Neutrophil (primary cell): Measurements from ENCODE around the gene TGM2.

ENCODE experiments used
- H3K27ac ChIP-seq: fragments of 200-600 bp; sonication (generic); 2 replicates; pipeline ENCODE4 v1.5.1; 2016; ENCODE audit warnings: mild to moderate bottlenecking, moderate library complexity
- H3K27me3 ChIP-seq: fragments of 200-600 bp; sonication (generic); 2 replicates; pipeline ENCODE4 v1.6.0; 2016; ENCODE audit warnings: mild to moderate bottlenecking
- H3K36me3 ChIP-seq: fragments of 200-600 bp; sonication (generic); 2 replicates; pipeline ENCODE4 v1.5.1; 2017
- H3K4me1 ChIP-seq, 2 experiments: fragments of 200-600 bp in 1 of 2; sonication (generic) in 1 of 2; 1 replicate in 1 of 2; 2 replicates in 1 of 2; pipeline versions ENCODE4 v1.5.1 to v1.6.1; 2013 to 2016; ENCODE audit warnings: low read depth in 1 of 2, low read length in 1 of 2, mild to moderate bottlenecking in 1 of 2, moderate library complexity in 1 of 2; ENCODE audit not compliant: control insufficient read depth in 1 of 2, insufficient read depth in 1 of 2
- H3K4me3 ChIP-seq, 2 experiments: fragments of 200-600 bp in 1 of 2; sonication (generic) in 1 of 2; 1 replicate in 1 of 2; 2 replicates in 1 of 2; pipeline ENCODE4 v1.5.1; 2013 to 2016; ENCODE audit warnings: low read depth in 1 of 2, low read length in 1 of 2, mild to moderate bottlenecking in 1 of 2, moderate library complexity in 1 of 2
- H3K9me3 ChIP-seq: fragments of 200-600 bp; sonication (generic); 2 replicates; pipeline ENCODE4 v1.5.1; 2016
- TF ChIP-seq, protein P1 (sequence below): fragments of 200-600 bp; sonication (generic); IDR thresholded peaks from 2 replicates; pipeline ENCODE4 v1.5.1; 2016; ENCODE audit warnings: antibody characterized with exemption

TGM2 gene

DNA sequence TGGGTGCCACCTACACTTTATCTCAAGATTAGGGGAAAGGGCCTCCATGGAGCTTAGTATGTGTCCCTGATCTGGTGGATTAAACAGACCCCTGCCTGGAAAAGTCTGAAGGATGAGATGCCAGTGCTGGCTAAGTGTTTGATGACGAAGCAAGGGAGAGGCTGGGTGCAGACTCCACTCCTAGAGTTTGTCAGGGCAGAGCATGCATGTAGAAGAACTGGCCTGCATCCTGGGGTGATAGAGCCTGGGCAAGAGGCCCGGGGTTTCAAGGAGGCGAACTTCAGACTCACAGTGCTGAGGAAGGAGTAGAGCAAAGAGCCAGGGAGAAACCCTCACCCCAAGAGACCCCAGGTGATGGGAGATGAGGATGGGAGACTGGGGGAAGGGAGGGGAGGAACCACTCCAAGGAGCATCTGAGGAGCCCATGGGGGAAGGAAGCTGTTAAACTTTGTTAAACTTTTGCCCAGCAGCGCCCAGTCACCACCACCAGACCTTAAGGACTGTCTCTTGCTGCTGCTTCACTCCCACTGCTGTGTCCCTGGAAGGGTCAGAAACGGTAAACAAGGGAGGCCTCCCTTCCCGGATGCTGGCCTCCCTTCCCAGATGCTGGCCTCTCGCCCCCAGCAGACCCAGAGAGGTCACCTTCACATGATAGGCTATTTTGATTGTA, 69.9 kb downstream of the TGM2 start:
- Histone ChIP-seq H3K9me3 (no peaks in the 10 kb centered on the region), H3K4me1 (peaks cover 42 to 50% of the 10 kb centered on the region in 2 experiments), H3K27me3 (no peaks in the 10 kb centered on the region), H3K4me3 (no peak overlapping the region), H3K36me3 (peaks cover 8% of the 10 kb centered on the region), H3K27ac (peak overlapping the region; percentile 89)
- TF ChIP-seq, protein P1, sequence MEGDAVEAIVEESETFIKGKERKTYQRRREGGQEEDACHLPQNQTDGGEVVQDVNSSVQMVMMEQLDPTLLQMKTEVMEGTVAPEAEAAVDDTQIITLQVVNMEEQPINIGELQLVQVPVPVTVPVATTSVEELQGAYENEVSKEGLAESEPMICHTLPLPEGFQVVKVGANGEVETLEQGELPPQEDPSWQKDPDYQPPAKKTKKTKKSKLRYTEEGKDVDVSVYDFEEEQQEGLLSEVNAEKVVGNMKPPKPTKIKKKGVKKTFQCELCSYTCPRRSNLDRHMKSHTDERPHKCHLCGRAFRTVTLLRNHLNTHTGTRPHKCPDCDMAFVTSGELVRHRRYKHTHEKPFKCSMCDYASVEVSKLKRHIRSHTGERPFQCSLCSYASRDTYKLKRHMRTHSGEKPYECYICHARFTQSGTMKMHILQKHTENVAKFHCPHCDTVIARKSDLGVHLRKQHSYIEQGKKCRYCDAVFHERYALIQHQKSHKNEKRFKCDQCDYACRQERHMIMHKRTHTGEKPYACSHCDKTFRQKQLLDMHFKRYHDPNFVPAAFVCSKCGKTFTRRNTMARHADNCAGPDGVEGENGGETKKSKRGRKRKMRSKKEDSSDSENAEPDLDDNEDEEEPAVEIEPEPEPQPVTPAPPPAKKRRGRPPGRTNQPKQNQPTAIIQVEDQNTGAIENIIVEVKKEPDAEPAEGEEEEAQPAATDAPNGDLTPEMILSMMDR: no peak

DNA sequence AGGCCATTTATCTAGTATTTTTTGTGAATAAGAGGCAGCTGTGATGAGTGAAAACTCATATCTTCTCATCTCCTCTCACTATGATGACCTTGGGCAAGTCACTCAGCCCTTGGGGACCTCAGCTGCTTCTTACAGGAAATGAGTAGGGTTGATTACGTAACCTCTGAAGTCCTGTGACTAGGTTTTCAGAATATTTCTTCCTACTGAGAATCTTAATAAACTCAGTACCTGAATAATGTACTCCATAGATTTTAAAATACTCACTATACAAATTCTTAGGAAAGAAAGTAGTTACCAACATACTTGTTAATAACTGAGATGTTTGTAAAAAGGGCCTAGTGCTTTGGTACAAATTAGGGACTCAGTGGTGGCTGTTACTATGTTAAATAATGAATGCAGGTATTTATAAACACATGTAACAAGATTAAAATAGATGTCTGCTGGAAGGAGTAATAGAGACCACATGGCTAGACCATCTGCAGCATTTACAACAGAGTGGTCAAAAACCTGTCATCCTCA, 70.6 kb downstream of the TGM2 start:
- no peaks in the 10 kb centered on the region for H3K27me3 ChIP-seq
- H3K4me3 ChIP-seq: no peak overlapping the region
- H3K27ac ChIP-seq: peak overlapping the region; percentile 89
- TF ChIP-seq, protein P1: no peak
- peaks cover 15% of the 10 kb centered on the region for H3K36me3 ChIP-seq
- no peaks in the 10 kb centered on the region for H3K9me3 ChIP-seq
- peaks cover 43 to 50% of the 10 kb centered on the region in 2 experiments for H3K4me1 ChIP-seq

DNA sequence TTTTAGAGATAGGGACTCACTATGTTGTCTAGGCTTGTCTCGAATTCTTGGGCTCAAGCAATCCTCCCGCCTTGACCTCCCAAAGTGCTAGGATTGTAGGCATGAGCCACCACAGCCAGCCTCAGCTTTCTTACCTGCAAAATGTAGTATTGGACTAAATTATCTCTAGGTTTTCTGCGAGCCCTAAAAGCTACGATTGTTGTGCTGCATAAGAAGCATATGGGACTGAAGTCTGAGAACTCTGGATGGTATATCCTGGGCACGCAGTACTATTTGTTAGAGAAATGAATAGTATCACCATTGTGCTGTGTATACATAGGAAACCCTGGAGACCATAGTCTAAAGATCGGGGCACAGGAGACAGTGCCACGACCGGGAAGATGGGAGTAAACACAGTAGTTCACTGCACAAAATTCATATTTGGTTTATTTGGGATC, 71.4 kb downstream of the TGM2 start:
- Histone ChIP-seq H3K4me1 (peaks cover 43 to 50% of the 10 kb centered on the region in 2 experiments), H3K27ac (peak overlapping the region; percentile 89), H3K9me3 (no peaks in the 10 kb centered on the region), H3K27me3 (no peaks in the 10 kb centered on the region), H3K36me3 (peaks cover 19% of the 10 kb centered on the region), H3K4me3 (no peak overlapping the region)
- TF ChIP-seq, protein P1: no peak

DNA sequence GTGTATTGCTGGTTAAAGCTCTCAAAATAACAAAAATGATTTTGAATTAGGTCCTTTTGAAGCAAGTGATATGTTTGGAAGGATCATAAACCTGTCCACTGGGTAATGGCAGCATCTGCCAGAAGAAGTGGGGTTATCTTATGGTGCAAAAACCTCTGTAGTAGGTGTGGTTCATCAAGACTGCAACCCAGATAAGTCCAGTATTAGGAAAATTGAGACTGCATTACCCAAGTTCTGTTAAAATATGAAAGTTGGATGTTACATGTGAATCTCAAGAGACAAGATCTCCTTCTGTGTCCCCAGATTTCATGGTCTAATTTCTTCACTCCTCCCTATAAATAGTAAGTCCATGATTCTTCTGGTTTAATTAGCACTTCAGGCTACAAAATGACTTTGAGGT, 72.2 kb downstream of the TGM2 start:
- Histone ChIP-seq H3K36me3 (peaks cover 27% of the 10 kb centered on the region), H3K9me3 (no peaks in the 10 kb centered on the region), H3K27ac (peak overlapping the region; percentile 89), H3K27me3 (no peaks in the 10 kb centered on the region), H3K4me1 (peaks cover 43 to 50% of the 10 kb centered on the region in 2 experiments), H3K4me3 (no peak overlapping the region)
- TF ChIP-seq, protein P1: no peak

DNA sequence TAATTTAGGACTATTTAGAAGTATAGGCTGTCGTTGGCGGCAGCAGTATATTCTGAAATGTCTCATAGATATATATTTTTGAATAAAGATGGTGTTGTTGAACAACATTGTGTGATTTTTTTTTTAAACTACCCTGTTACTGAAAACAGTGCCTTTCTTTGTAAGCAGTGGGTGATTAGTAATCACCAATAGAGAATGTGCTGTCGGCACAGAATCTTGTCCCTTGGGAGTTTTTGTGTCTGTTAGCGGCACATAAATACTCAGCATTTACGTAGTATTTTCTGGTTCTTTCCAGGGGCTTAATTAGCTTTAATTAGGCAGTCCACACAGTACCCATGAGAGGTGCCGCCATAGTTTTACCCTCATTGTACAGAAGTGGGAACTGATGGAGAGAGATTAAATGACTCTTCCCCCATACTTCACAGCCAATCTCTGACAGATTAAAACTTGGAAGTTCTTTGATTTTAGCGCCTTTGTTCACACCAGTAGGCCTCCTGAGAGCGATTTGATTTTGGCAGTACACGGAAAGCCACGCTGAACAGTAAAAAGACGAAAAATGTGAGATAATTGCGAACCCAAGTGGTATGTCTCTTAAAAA, 72.7 kb downstream of the TGM2 start:
- peak overlapping the region; percentile 89 for H3K27ac ChIP-seq
- H3K27me3 ChIP-seq: no peaks in the 10 kb centered on the region
- no peaks in the 10 kb centered on the region for H3K9me3 ChIP-seq
- no peak overlapping the region for H3K4me3 ChIP-seq
- TF ChIP-seq, protein P1: no peak
- H3K4me1 ChIP-seq: peaks cover 43 to 50% of the 10 kb centered on the region in 2 experiments
- peaks cover 32% of the 10 kb centered on the region for H3K36me3 ChIP-seq
